Keratinocyte (primary cell): ENCODE results near the gene OR10AG1.

Source experiments
- CTCF ChIP-seq, 3 experiments: IDR thresholded peaks in 1 of 3; conservative IDR thresholded peaks in 1 of 3; optimal IDR thresholded peaks in 1 of 3; 2 replicates in 2 of 3; 3 replicates in 1 of 3; pipeline versions ENCODE3 to v1.5.1; 2011; ENCODE audit warnings: low read length in 3 of 3, mild to moderate bottlenecking in 3 of 3, moderate library complexity in 2 of 3, control low read depth in 1 of 3, inconsistent platforms in 1 of 3; ENCODE audit not compliant: insufficient read depth in 2 of 3; ENCODE audit errors: extremely low read depth in 1 of 3
- EZH2 ChIP-seq: IDR thresholded peaks from one replicate; pipeline ENCODE4 v1.6.1; 2012; ENCODE audit warnings: inconsistent platforms, mild to moderate bottlenecking, low read length, moderate library complexity

- TF ChIP-seq CTCF (optimal IDR thresholded peaks at IDR 0.05 in 1 of 3, IDR thresholded peaks at IDR 0.05 in 1 of 3, conservative IDR thresholded peaks at IDR 0.05 in 1 of 3; ENCODE audit: extremely low read depth in 1 of 3, insufficient read depth in 2 of 3, low read length in 3 of 3), result no peak
- no peak for TF ChIP-seq EZH2
These were observed at the start of gene OR10AG1 for GRCh38 chr11:55969845-55970244.
